Lung (tissue), 13 donors: ENCODE results near the gene FDPS. TPM values are rescaled to one million over a fixed set of nuclear protein-coding genes. Genes with fewer than 3 reads are reported as not detected.

Source experiments
- ATAC-seq: fragments of 200-7000 bp; cut with Tn5 transposase; one replicate; pipeline ENCODE4 v1.9.1; 2020; ENCODE audit warnings: moderate number of reproducible peaks; ENCODE audit not compliant: insufficient read depth, low FRiP score
- DNase-seq, 3 donors: peaks; one replicate each; pipeline ENCODE4 v3.0.0-alpha.2; 2013 to 2017
- H3K27ac ChIP-seq, 2 donors: one replicate each; pipeline ENCODE4 v1.5.1; 2013; ENCODE audit warnings: mild to moderate bottlenecking in 2 of 2, moderate library complexity in 2 of 2, control low read depth in 1 of 2, inconsistent platforms in 1 of 2, low read depth in 1 of 2, low read length in 1 of 2
- H3K27me3 ChIP-seq, 3 donors: one replicate each; pipeline ENCODE4 v1.5.1; 2013; ENCODE audit warnings: low read length in 2 of 3; ENCODE audit not compliant: control insufficient read depth in 3 of 3, insufficient read depth in 3 of 3
- H3K36me3 ChIP-seq, 4 donors: one replicate each; pipeline ENCODE4 v1.5.1; 2013; ENCODE audit warnings: low read length in 4 of 4, mild to moderate bottlenecking in 1 of 4, moderate library complexity in 1 of 4; ENCODE audit not compliant: control insufficient read depth in 4 of 4, insufficient read depth in 4 of 4
- H3K4me1 ChIP-seq, 5 donors: one replicate each; pipeline ENCODE4 v1.5.1; 2013; ENCODE audit warnings: low read length in 5 of 5, mild to moderate bottlenecking in 2 of 5, moderate library complexity in 1 of 5; ENCODE audit not compliant: control insufficient read depth in 5 of 5, insufficient read depth in 5 of 5
- H3K4me3 ChIP-seq: one replicate; pipeline ENCODE4 v1.5.1; 2013; ENCODE audit warnings: mild to moderate bottlenecking, control low read depth, moderate library complexity
- H3K9ac ChIP-seq, 2 donors: one replicate each; pipeline ENCODE4 v1.5.1; 2013; ENCODE audit warnings: low read length in 2 of 2, control low read depth in 1 of 2; ENCODE audit not compliant: insufficient read depth in 1 of 2
- H3K9me3 ChIP-seq, 4 donors: one replicate each; pipeline ENCODE4 v1.5.1; 2013; ENCODE audit warnings: low read length in 3 of 4, mild to moderate bottlenecking in 1 of 4, moderate library complexity in 1 of 4; ENCODE audit not compliant: control insufficient read depth in 4 of 4, insufficient read depth in 3 of 4
- CTCF ChIP-seq: IDR thresholded peaks from 2 replicates; pipeline ENCODE4 v1.5.1; 2012; ENCODE audit warnings: mild to moderate bottlenecking; ENCODE audit errors: control extremely low read depth, extremely low read depth
- WGBS, 2 donors: extraction: QIAGEN DNeasy Blood & Tissue Kit; methylation state at CpG; one replicate each; pipeline ENCODE4 v1.1.7; 2013; 5-methylcytosine and 5-hydroxymethylcytosine counted together
- polyA plus RNA-seq, 2 donors: library from polyadenylated mRNA; stranded (reverse); fragments of 200-250 nt; gene quantifications; one replicate each; pipeline ENCODE4 v1.2.1, GENCODE V29; 2013
- small RNA-seq: library from RNA; depleted of rRNA; stranded (forward); fragments of <200 nt; gene quantifications from one replicate; pipeline ENCODE3, GENCODE V24; 2014; ENCODE audit warnings: low replicate concordance
- total RNA-seq, 2 donors: library from RNA; depleted of rRNA in 1 of 2; stranded (reverse); fragments of >200 nt in 1 of 2; gene quantifications; one replicate each; pipeline ENCODE4 v1.2.1, GENCODE V29; 2014 to 2021
- donor health status: control.
- donor health status: control.
- donor health status: Bipolar disorder and iron deficiency.
- donor health status: healthy.
- donor health status: DM: yes; HTN: yes; CAD: no.

Gene FDPS
- total and polyA plus RNA-seq, 4 donors: 193 to 385 (median 308) TPM

GRCh38 chr1:155352631-155353030 lies 44.0 kb downstream of the FDPS start:
- WGBS, 2 donors: 93 to 97% methylated on average over 6 of the region's 6 CpGs
- Histone ChIP-seq H3K4me1 (no peaks in the 10 kb centered on the region), H3K27ac (no peak overlapping the region), H3K9me3 (no peaks in the 10 kb centered on the region), H3K4me3 (no peak overlapping the region), H3K27me3 (no peaks in the 10 kb centered on the region), H3K36me3 (peaks cover 18 to 39% (median 27%) of the 10 kb centered on the region in 4 donors), H3K9ac (no peak overlapping the region)
- no peak for TF ChIP-seq CTCF
- DNase-seq: no peak
- no peak for ATAC-seq

- H3K9me3 ChIP-seq: no peaks in the 10 kb centered on the region
- WGBS, 2 donors: 84 to 100% methylated on average over 1 of the region's 1 CpG
- H3K9ac ChIP-seq: no peak overlapping the region
- DNase-seq (no peak), ATAC-seq (no peak)
- no peaks in the 10 kb centered on the region for H3K4me1 ChIP-seq
- no peak for TF ChIP-seq CTCF
- no peaks in the 10 kb centered on the region for H3K27me3 ChIP-seq
- peaks cover 7 to 29% (median 19%) of the 10 kb centered on the region in 4 donors for H3K36me3 ChIP-seq
- H3K4me3 ChIP-seq: no peak overlapping the region
- no peak overlapping the region for H3K27ac ChIP-seq
These were observed 51.4 kb downstream of the FDPS start for GRCh38 chr1:155360051-155360450.

Small RNAs within 50 kb of the gene (small RNA-seq; reads per million reads assigned to genes)
- gene RNU6-106P: not detected

Other genes starting within 250 kb of the FDPS start
- 10 to 100 TPM in 1 of 2 donors, 1 to 10 TPM in 1; 8.3 to 13.4 TPM for gene EFNA4, start 245.1 kb upstream of the FDPS start, total RNA-seq
- 10 to 100 TPM in 1 of 2 donors, 1 to 10 TPM in 1; 9.2 to 11.2 TPM for gene EFNA4, start 245.1 kb upstream of the FDPS start, polyA plus RNA-seq
- gene EFNA3, start 230.0 kb upstream of the FDPS start, total RNA-seq: 1 to 10 TPM; 1.1 to 1.9 TPM
- 1 to 10 TPM; 1.5 to 1.8 TPM for gene EFNA3, start 230.0 kb upstream of the FDPS start, polyA plus RNA-seq
- gene EFNA1, start 181.0 kb upstream of the FDPS start, total RNA-seq: 100 to 1,000 TPM; 111 to 202 TPM
- 100 to 1,000 TPM; 149 to 187 TPM for gene EFNA1, start 181.0 kb upstream of the FDPS start, polyA plus RNA-seq
- gene SLC50A1, start 173.0 kb upstream of the FDPS start, total RNA-seq: 10 to 100 TPM; 26.3 to 60.3 TPM
- gene SLC50A1, start 173.0 kb upstream of the FDPS start, polyA plus RNA-seq: 100 to 1,000 TPM in 1 of 2 donors, 10 to 100 TPM in 1; 76.6 to 114 TPM
- 10 to 100 TPM; 33.7 to 99.6 TPM for gene DPM3, start 168.3 kb upstream of the FDPS start, total RNA-seq
- gene DPM3, start 168.3 kb upstream of the FDPS start, polyA plus RNA-seq: 100 to 1,000 TPM; 166 to 491 TPM
- 100 to 1,000 TPM in 1 of 2 donors, 10 to 100 TPM in 1; 58.2 to 162 TPM for gene KRTCAP2, start 135.6 kb upstream of the FDPS start, total RNA-seq
- 100 to 1,000 TPM; 218 to 592 TPM for gene KRTCAP2, start 135.6 kb upstream of the FDPS start, polyA plus RNA-seq
- gene TRIM46, start 135.0 kb upstream of the FDPS start, total RNA-seq: under 1 TPM; 0.60 to 0.71 TPM
- gene TRIM46, start 135.0 kb upstream of the FDPS start, polyA plus RNA-seq: under 1 TPM; 0.26 to 0.31 TPM
- 10 to 100 TPM; 26.6 to 33.1 TPM for gene THBS3, start 101.0 kb upstream of the FDPS start, total RNA-seq
- 10 to 100 TPM; 11.4 to 22.1 TPM for gene THBS3, start 101.0 kb upstream of the FDPS start, polyA plus RNA-seq
- gene MTX1, start 100.2 kb upstream of the FDPS start, total RNA-seq: 10 to 100 TPM; 25.6 to 46.7 TPM
- 10 to 100 TPM; 69.9 to 72.1 TPM for gene MTX1, start 100.2 kb upstream of the FDPS start, polyA plus RNA-seq
- 10 to 100 TPM in 1 of 2 donors, 1 to 10 TPM in 1; 9.0 to 28.7 TPM for gene ENTREP3, start 53.4 kb upstream of the FDPS start, total RNA-seq
- gene ENTREP3, start 53.4 kb upstream of the FDPS start, polyA plus RNA-seq: 10 to 100 TPM in 1 of 2 donors, 1 to 10 TPM in 1; 8.4 to 16.8 TPM
- 10 to 100 TPM; 29.9 to 84.6 TPM for gene SCAMP3, start 46.5 kb upstream of the FDPS start, total RNA-seq
- 10 to 100 TPM; 55.0 to 90.3 TPM for gene SCAMP3, start 46.5 kb upstream of the FDPS start, polyA plus RNA-seq
- gene CLK2, start 35.4 kb upstream of the FDPS start, total RNA-seq: 10 to 100 TPM; 55.5 to 56.5 TPM
- 10 to 100 TPM; 41.1 to 53.0 TPM for gene CLK2, start 35.4 kb upstream of the FDPS start, polyA plus RNA-seq
- 1 to 10 TPM; 2.2 to 4.7 TPM for gene HCN3, start 31.4 kb upstream of the FDPS start, total RNA-seq
- 1 to 10 TPM; 1.0 to 2.3 TPM for gene HCN3, start 31.4 kb upstream of the FDPS start, polyA plus RNA-seq
- under 1 TPM in 1 of 2 donors, not detected in 1; 0.09 TPM for gene PKLR, start 7.4 kb upstream of the FDPS start, total RNA-seq
- gene PKLR, start 7.4 kb upstream of the FDPS start, polyA plus RNA-seq: under 1 TPM in 1 of 2 donors, not detected in 1; 0.02 TPM
- gene RUSC1, start 12.0 kb downstream of the FDPS start, total RNA-seq: 10 to 100 TPM; 25.0 to 37.7 TPM
- 10 to 100 TPM; 18.2 to 20.6 TPM for gene RUSC1, start 12.0 kb downstream of the FDPS start, polyA plus RNA-seq